ENCODE results near the gene MAD2L1BP.

MAD2L1BP gene

GRCh38 chr6:43635387-43636307 lies at the start of gene MAD2L1BP:
TSS of gene MAD2L1BP (plus strand) at chr6:43635840. CDS start at chr6:43635876, 36 bp downstream.
- peak; percentile 14; the same call in 1 of the 2 replicates for TF ChIP-seq TEAD4 (IDR thresholded peaks at IDR 0.05)
- TF ChIP-seq ZBTB7A (IDR thresholded peaks at IDR 0.05; ENCODE audit: low read depth) = no peak
- TF ChIP-seq, protein P1, sequence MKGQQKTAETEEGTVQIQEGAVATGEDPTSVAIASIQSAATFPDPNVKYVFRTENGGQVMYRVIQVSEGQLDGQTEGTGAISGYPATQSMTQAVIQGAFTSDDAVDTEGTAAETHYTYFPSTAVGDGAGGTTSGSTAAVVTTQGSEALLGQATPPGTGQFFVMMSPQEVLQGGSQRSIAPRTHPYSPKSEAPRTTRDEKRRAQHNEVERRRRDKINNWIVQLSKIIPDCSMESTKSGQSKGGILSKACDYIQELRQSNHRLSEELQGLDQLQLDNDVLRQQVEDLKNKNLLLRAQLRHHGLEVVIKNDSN (IDR thresholded peaks at IDR 0.05) = no peak
- no peak; the same call in 1 of the 2 replicates for TF ChIP-seq EP300 (IDR thresholded peaks at IDR 0.05; ENCODE audit: borderline replicate concordance)
- TF ChIP-seq, protein P2, sequence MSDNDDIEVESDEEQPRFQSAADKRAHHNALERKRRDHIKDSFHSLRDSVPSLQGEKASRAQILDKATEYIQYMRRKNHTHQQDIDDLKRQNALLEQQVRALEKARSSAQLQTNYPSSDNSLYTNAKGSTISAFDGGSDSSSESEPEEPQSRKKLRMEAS (IDR thresholded peaks at IDR 0.05) = peak; percentile 79
- peak; percentile 77 for TF ChIP-seq TAF1 (IDR thresholded peaks at IDR 0.05; ENCODE audit: low read depth)
- peak; percentile 68; the same call in 1 of the 2 replicates for TF ChIP-seq EGR1 (IDR thresholded peaks at IDR 0.05)
- TF ChIP-seq YY1 (IDR thresholded peaks at IDR 0.05; ENCODE audit: low read depth) = peak; percentile 89
- TF ChIP-seq RAD21 (IDR thresholded peaks at IDR 0.05; ENCODE audit: low read depth) = no peak
- no peak for TF ChIP-seq CREB1 (IDR thresholded peaks at IDR 0.05; ENCODE audit: low read depth)
- TF ChIP-seq, protein P3, sequence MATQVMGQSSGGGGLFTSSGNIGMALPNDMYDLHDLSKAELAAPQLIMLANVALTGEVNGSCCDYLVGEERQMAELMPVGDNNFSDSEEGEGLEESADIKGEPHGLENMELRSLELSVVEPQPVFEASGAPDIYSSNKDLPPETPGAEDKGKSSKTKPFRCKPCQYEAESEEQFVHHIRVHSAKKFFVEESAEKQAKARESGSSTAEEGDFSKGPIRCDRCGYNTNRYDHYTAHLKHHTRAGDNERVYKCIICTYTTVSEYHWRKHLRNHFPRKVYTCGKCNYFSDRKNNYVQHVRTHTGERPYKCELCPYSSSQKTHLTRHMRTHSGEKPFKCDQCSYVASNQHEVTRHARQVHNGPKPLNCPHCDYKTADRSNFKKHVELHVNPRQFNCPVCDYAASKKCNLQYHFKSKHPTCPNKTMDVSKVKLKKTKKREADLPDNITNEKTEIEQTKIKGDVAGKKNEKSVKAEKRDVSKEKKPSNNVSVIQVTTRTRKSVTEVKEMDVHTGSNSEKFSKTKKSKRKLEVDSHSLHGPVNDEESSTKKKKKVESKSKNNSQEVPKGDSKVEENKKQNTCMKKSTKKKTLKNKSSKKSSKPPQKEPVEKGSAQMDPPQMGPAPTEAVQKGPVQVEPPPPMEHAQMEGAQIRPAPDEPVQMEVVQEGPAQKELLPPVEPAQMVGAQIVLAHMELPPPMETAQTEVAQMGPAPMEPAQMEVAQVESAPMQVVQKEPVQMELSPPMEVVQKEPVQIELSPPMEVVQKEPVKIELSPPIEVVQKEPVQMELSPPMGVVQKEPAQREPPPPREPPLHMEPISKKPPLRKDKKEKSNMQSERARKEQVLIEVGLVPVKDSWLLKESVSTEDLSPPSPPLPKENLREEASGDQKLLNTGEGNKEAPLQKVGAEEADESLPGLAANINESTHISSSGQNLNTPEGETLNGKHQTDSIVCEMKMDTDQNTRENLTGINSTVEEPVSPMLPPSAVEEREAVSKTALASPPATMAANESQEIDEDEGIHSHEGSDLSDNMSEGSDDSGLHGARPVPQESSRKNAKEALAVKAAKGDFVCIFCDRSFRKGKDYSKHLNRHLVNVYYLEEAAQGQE (IDR thresholded peaks at IDR 0.05; ENCODE audit: low read depth) = peak; percentile 93
- TF ChIP-seq TCF12 (IDR thresholded peaks at IDR 0.05; ENCODE audit: low read depth) = 0 out of 2 replicates have a peak, but pooled peaks have one; percentile 34
- TF ChIP-seq CEBPB (IDR thresholded peaks at IDR 0.05) = no peak; the same call in 1 of the 2 replicates
- no peak for TF ChIP-seq FOXM1 (IDR thresholded peaks at IDR 0.05; ENCODE audit: borderline replicate concordance, low read depth)
- no peak; the same call in 1 of the 2 replicates for TF ChIP-seq NFIC (IDR thresholded peaks at IDR 0.05)

GRCh38 chr6:43588194-43588593 lies 47.4 kb upstream of the MAD2L1BP start:
- TF ChIP-seq RAD21 (IDR thresholded peaks at IDR 0.05; ENCODE audit: low read depth) (no peak), TEAD4 (IDR thresholded peaks at IDR 0.05) (no peak), CEBPB (IDR thresholded peaks at IDR 0.05) (no peak), TAF1 (IDR thresholded peaks at IDR 0.05; ENCODE audit: low read depth) (no peak), CREB1 (IDR thresholded peaks at IDR 0.05; ENCODE audit: low read depth) (no peak), EP300 (IDR thresholded peaks at IDR 0.05; ENCODE audit: borderline replicate concordance) (no peak)
- TF ChIP-seq, protein P3 (IDR thresholded peaks at IDR 0.05; ENCODE audit: low read depth) = no peak
- TF ChIP-seq, protein P2 (IDR thresholded peaks at IDR 0.05) = no peak

DNA sequence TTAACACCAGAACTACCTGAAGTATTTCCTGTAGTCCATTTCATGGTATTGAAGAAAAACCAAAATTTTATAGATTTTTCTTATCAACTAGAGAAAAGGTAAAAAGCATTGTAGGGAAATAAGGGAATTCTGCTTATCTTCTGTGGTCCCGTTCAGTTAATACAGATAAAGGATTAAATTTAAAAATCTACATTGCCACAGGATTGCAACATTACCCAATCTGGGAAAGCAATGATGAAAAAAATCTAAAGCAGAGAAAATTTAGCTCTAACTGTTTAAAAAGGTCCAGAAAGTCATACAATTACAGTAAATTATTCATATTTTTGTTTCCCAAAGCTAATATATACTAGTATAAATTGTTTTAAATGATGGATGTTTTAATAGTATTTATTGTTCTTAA lies 41.7 kb upstream of the MAD2L1BP start:
- TF ChIP-seq CEBPB (IDR thresholded peaks at IDR 0.05) = no peak
- no peak for TF ChIP-seq FOXM1 (IDR thresholded peaks at IDR 0.05; ENCODE audit: borderline replicate concordance, low read depth)
- no peak for TF ChIP-seq ZBTB7A (IDR thresholded peaks at IDR 0.05; ENCODE audit: low read depth)
- no peak for TF ChIP-seq EGR1 (IDR thresholded peaks at IDR 0.05)
- no peak for TF ChIP-seq CREB1 (IDR thresholded peaks at IDR 0.05; ENCODE audit: low read depth)

- TF ChIP-seq, protein P3 (IDR thresholded peaks at IDR 0.05; ENCODE audit: low read depth) = no peak
- TF ChIP-seq TAF1 (IDR thresholded peaks at IDR 0.05; ENCODE audit: low read depth) = no peak
- no peak for TF ChIP-seq FOXM1 (IDR thresholded peaks at IDR 0.05; ENCODE audit: borderline replicate concordance, low read depth)
- no peak for TF ChIP-seq EGR1 (IDR thresholded peaks at IDR 0.05)
- no peak for TF ChIP-seq EP300 (IDR thresholded peaks at IDR 0.05; ENCODE audit: borderline replicate concordance)
- TF ChIP-seq, protein P2 (IDR thresholded peaks at IDR 0.05) = no peak
- TF ChIP-seq CEBPB (IDR thresholded peaks at IDR 0.05) = no peak
Measured at GRCh38 chr6:43600595-43600994, 35.0 kb upstream of the MAD2L1BP start.

Measured in Ishikawa (cell line).